K562 (cell line): ENCODE measurements around the gene CTDSP1. TPM values are rescaled to one million over a fixed set of nuclear protein-coding genes. Genes with fewer than 3 reads are reported as not detected.

Source experiments
- ARHGAP35 ChIP-seq: fragments of 450-650 bp; IDR thresholded peaks from 2 replicates; pipeline ENCODE4 v1.6.1; 2018; ENCODE audit not compliant: partially characterized antibody
- ARID1B ChIP-seq: fragments of 450-650 bp; IDR thresholded peaks from 2 replicates; pipeline ENCODE4 v1.6.1; 2016; ENCODE audit warnings: antibody characterized with exemption, mild to moderate bottlenecking, inconsistent platforms
- ATF4 ChIP-seq: fragments of 450-650 bp; formaldehyde crosslinking; IDR thresholded peaks from 2 replicates; pipeline ENCODE4 v1.4.0; 2022; ENCODE audit warnings: mild to moderate bottlenecking, moderate library complexity
- FOXA3 ChIP-seq, 2 experiments: fragments of 450-650 bp in 1 of 2; sonication (generic) in 1 of 2; formaldehyde crosslinking; IDR thresholded peaks in 1 of 2; conservative IDR thresholded peaks in 1 of 2; 2 replicates each; pipeline versions ENCODE4 v1.4.0 to v1.8.0; 2020 to 2022; ENCODE audit warnings: mild to moderate bottlenecking in 2 of 2, missing genetic modification reagents in 1 of 2
- FUS ChIP-seq: fragments of 200-400 bp; formaldehyde crosslinking; optimal IDR thresholded peaks from 2 replicates; pipeline ENCODE3; 2017; ENCODE audit warnings: low read depth, low read length
- GATA2 ChIP-seq: sonication (generic); formaldehyde crosslinking; IDR thresholded peaks from 2 replicates; pipeline ENCODE4 v1.4.0; 2020; ENCODE audit warnings: mild to moderate bottlenecking, missing genetic modification reagents
- HMBOX1 ChIP-seq: sonication (generic); IDR thresholded peaks from 2 replicates; pipeline ENCODE4 v1.6.1; 2016
- HMGN3 ChIP-seq: IDR thresholded peaks from 2 replicates; pipeline ENCODE4 v1.6.1; 2011; ENCODE audit warnings: borderline replicate concordance, low read depth, mild to moderate bottlenecking, mixed read lengths, low read length; ENCODE audit not compliant: insufficient read length; ENCODE audit errors: extremely low read depth
- IRF1 ChIP-seq: sonication (generic); formaldehyde crosslinking; IDR thresholded peaks from 2 replicates; pipeline ENCODE4 v1.8.0; 2022; ENCODE audit warnings: missing genetic modification reagents, mild to moderate bottlenecking, borderline replicate concordance
- NFIC ChIP-seq: fragments of 450-650 bp; IDR thresholded peaks from 2 replicates; pipeline ENCODE4 v1.6.1; 2017; ENCODE audit warnings: mild to moderate bottlenecking, inconsistent platforms
- NFYB ChIP-seq: IDR thresholded peaks from 2 replicates; pipeline ENCODE4 v1.6.1; 2011; ENCODE audit warnings: mild to moderate bottlenecking, moderate library complexity; ENCODE audit not compliant: insufficient read length; ENCODE audit errors: extremely low read depth
- POLR2B ChIP-seq: fragments of 450-650 bp; IDR thresholded peaks from 2 replicates; pipeline ENCODE4 v1.6.1; 2018; ENCODE audit warnings: low read depth; ENCODE audit not compliant: partially characterized antibody
- TAL1 ChIP-seq: fragments of 450-650 bp; IDR thresholded peaks from 2 replicates; pipeline ENCODE4 v1.6.1; 2016; ENCODE audit warnings: mild to moderate bottlenecking
- TCF7 ChIP-seq: sonication (generic); IDR thresholded peaks from 2 replicates; pipeline ENCODE4 v1.6.1; 2016; ENCODE audit warnings: antibody characterized with exemption, borderline replicate concordance
- TRIM24 ChIP-seq, 2 experiments: fragments of 450-650 bp; IDR thresholded peaks; 2 replicates each; pipeline ENCODE4 v1.6.1; 2016
- ZBED1 ChIP-seq: IDR thresholded peaks from 2 replicates; pipeline ENCODE4 v1.6.1; 2014
- ZNF280B ChIP-seq: fragments of 250-450 bp; sonication (Bioruptor Pico); IDR thresholded peaks from 2 replicates; pipeline ENCODE4 v1.5.1; 2021; ENCODE audit warnings: mild to moderate bottlenecking
- polyA plus RNA-seq, 8 experiments: library from polyadenylated mRNA; depleted of rRNA in 4 of 8; stranded (reverse) in 5 of 8; unstranded in 3 of 8; fragments of >200 nt; fragmentation: Nextera tagmentation in 2 of 8; fragmentation: Illumina TruSeq in 1 of 8; extraction: Ambion mirVana in 2 of 8; extraction: Trizol in 1 of 8; gene quantifications; 2 replicates each; pipeline versions ENCODE4 v1.2.1 to v1.2.3, GENCODE V29; 2011 to 2014; ENCODE audit warnings: inconsistent platforms in 1 of 8, missing spikeins in 1 of 8
- total RNA-seq, 7 experiments: library from RNA; depleted of rRNA in 6 of 7; stranded (reverse); fragments of >200 nt in 6 of 7; fragmentation: Illumina TruSeq in 2 of 7; extraction: Trizol in 2 of 7; gene quantifications; 2 replicates each; pipeline versions ENCODE4 v1.2.1 to v1.2.3, GENCODE V29; 2011 to 2021; ENCODE audit warnings: low replicate concordance in 1 of 7

CTDSP1 gene
- total and polyA plus RNA-seq, 9 of the 15 experiments (the other 6 are each of a cell fraction or from before 2014, with no cell fraction given) = 2.4 to 74.8 (median 45.8) TPM

GRCh38 chr2:218406949-218407618 lies 7.4 kb downstream of the CTDSP1 start (continued):
- TF ChIP-seq FOXA3 (CRISPR knock-in tag; conservative IDR thresholded peaks at IDR 0.05 in 1 of 2, IDR thresholded peaks at IDR 0.05 in 1 of 2) (no peak), ARHGAP35 (no peak), ARID1B (peak; percentile 27; the same call in 1 of the 2 replicates), IRF1 (CRISPR knock-in tag) (no peak), TCF7 (0 out of 2 replicates have a peak, but pooled peaks have one; percentile 9), TRIM24 (IDR thresholded peaks at IDR 0.05) (no peak), GATA2 (CRISPR knock-in tag) (peak; percentile 43), ATF4 (CRISPR knock-in tag) (no peak), POLR2B (peak; percentile 51), ZNF280B (CRISPR knock-in tag) (no peak), NFIC (peak; percentile 45; the same call in 1 of the 2 replicates), NFYB (no peak), ZBED1 (no peak), TAL1 (peak; percentile 5; the same call in 1 of the 2 replicates), HMBOX1 (no peak), HMGN3 (no peak), FUS (no peak)
